DMS 273 treated with DMSO at 0.1 percent for 48 hours (cell line): ENCODE results near the gene ARID4B.
"Not testable (repeated sequence)": the region's sequence is repeated elsewhere in the genome, so short reads cannot be mapped to it uniquely, and the experiment has no call there.

ENCODE experiments used
- DNase-seq: peaks from one replicate; lab custom pipeline; 2025; lab: John Stamatoyannopoulos, UW

Gene ARID4B

DNA sequence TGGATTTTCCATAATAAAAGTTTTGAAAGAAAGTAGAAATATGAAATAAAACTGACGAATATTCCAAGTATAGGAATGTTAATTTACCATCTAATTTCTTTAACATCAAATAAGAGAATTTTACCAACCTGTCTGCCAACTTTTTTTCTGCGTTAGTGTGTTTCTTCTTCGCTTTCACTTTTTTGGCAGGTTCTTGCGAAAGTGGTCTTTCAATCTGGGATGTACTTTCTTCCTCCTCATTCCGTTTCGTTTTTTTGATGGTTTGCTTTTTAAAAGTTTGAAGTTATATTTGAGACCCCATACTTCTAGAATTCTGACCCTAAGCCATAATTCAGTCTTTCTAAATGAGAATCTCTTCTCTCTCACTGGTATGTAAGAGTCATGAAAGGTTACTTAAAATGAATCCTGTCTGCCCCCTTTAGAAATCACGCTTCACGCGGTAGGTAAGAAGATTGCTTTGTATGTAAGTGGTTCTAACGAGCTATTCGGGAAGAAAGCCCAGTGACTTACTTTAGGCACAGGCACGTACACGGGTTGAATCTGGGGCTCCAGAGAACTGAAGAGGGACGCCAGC, 167.5 kb downstream of the ARID4B start:
- peak; percentile 33 for DNase-seq

DNA sequence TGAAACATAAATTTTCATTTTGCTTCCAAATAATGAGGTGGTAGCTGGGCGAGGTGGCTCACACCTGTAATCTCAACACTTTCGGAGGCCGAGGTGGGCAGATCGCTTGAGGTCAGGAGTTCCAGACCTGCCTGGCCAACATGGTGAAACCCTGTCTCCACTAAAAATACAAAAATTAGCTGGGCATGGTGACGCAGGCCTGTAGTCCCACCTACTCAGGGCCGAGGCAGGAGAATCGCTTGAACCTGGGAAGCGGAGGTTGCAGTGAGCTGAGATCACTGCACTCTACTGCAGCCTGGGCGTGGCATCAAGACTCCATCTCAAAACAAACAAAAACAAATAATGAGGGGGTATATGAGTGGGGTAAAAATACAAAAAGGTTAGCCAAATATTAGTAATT, 168.0 kb downstream of the ARID4B start:
- not testable (repeated sequence) for DNase-seq

DNA sequence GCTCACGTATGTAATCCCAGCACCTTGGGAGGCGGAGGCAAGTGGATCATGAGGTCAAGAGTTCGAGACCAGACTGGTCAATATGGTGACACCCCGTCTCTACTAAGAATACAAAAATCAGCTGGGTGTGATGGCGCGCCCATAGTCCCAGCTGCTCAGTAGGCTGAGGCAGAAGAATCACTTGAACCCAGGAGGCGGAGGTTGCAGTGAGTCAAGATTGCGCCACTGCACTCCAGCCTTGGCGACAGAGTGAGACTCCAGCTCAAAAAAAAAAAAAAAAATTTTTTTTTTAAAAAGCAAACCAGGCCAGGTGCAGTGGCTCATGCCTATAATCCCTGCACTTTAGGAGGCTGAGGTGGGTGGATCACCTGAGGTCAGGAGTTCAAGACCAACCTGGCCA, 168.7 kb downstream of the ARID4B start:
- DNase-seq = not testable (repeated sequence)

DNA sequence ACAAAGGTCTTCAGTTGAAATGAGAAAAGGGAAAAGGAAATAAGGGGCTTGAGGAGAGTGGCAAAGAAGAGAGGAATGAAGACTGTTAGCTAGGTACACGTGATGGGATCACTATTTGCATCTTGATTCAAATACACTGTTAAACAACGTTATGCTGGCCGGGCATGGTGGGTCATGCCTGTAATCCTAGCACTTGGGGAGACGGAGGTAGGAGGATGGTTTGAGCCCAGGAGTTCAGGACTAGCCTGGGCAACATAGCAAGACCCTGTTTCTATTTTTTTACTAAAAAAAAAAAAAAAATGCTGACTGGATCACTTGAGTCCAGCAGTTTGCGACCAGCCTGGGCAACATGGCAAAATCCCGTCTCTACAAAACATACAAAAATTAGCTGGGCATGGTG, 169.3 kb downstream of the ARID4B start:
- DNase-seq = no peak

DNA sequence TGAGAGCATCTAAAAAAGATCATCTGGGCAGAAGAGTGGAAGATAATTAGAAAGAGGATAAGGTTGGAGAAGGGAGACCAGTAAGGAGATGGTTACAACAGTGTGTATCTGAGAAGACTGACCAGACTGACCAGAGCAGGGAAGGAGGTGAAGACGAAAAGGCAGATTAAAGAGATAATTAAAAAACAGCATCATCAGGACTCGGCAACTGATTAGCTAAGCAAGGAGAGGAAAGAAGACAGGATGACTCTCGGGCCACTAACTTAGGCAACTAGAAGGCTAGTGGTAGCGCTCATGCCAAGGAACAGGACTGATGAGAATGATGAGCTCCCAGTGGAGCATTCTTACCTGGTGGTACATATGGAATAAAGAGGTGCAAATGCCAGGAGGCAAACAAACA, 170.8 kb downstream of the ARID4B start:
- no peak for DNase-seq

DNA sequence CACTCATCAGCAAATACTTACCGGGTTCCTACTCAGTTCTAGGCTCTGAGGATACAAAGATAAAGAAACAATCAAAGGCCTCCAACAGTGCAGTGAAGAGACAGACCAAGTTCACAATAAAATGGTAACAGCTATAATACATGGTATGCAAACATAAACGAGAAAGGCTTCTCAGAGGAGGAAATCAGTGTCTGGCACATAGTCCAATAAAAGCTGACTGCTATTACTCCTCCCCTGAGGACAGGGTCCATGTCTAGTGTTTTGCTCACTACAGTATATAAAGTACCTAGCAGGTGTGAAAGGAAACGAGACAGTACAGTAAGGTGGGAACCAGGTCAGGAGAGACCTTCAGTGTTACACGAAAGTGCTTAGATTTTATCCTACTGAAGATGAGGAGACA, 171.2 kb downstream of the ARID4B start:
- DNase-seq = no peak

DNA sequence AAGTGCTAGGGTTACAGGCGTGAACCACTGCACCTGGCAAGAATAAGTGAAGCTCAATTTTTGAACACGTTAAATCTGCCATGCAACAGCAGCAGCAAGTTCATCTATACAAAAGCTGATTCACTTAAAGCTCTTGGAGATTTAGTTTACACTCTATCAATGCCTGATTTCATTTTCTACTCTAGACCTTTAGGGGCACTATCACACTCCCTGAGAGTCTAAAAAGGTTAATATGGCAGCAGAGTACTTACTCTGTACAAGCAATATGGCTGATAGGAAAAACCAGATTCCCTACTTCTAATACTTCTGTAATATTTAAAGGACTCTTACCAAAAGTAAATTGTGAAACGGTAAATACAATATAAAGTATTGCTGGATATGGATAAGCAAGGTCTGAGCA, 171.7 kb downstream of the ARID4B start:
- DNase-seq = no peak

DNA sequence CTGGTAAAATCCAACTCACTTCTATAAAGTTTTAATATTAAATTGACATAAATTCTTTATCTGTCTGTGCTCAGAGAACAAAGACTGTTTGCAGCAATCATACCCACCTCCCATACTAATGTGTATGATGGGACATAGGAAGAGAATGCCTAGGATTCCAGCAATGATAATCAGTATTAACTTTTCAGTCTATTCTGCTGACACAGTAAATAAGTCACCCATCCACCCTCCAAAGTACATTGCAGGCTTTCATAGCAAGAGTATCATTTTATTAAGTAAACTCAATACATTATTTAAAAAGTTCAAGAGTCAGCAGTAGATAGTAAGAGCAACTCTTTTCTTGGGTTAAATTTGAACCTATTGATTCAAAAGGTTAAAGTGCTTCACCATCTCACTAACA, 175.7 kb downstream of the ARID4B start:
- no peak for DNase-seq

DNA sequence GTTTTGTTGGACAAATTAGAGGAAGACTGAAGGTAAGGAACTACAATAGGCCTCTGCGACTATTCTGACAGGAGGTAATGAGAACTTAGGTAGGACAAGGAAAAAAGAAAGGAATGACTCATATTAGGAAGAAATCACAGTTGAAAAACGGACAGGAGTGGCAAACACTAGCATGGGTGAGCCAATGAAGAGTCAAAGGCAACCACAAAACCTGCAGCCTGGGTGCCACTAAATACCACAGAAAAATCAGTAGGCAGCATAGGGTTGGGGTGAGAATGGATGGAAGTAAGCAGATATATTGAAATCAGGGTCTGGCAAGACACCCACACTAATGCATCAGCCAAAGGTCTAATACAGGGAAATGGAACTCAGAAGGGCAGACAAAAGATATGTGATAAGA, 176.9 kb downstream of the ARID4B start:
- no peak for DNase-seq

DNA sequence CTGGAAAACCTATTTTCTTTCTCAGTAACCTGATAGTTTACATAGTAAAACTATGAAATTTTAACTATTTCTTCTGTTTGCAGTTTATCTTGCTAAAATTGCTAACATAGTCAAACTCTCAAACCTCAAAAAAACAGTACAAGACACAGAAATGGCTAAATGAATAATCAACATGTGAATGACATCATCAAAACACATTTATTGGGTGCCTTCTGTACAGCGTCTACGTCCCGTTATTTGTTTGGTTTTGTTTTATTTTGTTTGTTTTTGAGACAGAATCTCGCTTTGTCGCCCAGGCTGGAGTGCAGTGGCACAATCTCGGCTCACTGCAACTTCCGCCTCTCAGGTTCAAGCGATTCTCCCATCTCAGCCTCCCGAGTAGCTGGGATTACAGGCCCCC, 178.2 kb downstream of the ARID4B start:
- no peak for DNase-seq

DNA sequence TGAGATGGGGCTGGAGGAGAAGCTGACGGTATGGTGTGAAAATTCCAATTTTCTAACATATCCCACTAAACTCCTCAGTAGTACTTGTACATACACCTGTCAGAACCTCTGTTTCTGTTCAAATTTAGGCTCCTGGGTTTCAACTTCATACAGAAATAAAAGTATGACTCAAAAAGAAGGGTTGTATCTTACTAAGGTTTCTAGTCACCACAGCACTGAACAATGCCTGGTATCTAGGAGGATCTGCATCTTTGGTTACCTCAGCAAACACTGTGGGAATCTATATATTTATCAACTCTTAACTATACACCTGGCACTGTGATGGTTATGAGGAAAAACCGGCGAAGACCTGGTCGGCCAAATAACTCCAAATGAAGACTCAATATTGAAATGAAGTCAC, 180.7 kb downstream of the ARID4B start:
- no peak for DNase-seq

DNA sequence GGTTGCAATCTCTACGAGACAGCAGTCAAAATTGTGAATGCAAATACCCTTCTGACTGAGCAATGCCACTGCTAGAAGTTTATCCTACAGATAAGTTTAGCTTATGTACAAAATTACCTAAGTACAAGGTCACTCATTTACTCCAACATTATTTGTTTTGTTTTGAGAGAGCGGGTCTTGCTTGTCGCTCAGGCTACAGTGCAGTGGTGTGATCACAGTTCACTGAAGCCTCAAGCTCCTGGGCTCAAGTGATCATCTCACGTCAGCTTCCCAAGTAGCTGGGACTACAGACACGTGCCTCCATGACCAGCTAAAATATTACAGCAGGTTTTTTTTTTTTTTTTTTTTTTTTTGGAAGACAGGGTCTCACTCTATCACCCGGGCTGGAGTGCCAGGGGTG, 182.3 kb downstream of the ARID4B start:
- no peak for DNase-seq

DNA sequence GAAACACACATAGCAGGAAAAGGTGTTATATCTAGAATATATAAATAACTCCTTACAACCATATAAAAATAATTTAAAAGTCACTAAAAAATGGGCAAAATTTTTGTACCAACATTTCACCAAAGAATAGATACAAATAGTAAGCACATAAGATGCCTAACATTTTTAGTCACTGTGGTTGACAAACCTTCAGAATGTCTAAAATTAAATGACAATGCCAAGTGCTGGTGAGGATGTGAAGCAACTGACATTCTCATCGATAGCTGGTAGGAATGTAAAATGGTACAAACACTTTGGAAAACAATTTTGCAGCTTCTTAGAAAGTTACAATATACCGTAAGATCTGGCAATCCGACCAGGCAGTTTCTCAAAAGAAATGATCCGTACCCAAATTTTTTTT, 185.0 kb downstream of the ARID4B start:
- no peak for DNase-seq

DNA sequence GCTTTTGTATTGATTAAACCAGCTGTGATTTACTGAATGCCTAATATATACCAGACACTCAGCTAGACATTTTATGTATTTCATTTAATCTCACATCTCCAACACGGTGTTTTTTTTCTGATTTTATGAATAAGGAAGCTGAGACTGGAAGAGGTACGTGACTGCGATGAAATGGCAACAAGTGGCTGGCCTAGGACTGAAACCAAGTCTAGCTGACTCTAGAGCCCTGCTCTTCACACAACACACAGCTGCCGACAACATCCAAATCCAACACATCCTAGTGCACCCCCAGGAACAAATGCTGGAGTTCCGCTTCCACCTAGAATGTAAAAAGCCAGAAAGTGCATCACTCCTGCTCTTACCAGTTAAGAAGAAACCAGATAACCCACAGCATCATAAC, 188.7 kb downstream of the ARID4B start:
- DNase-seq = no peak

DNA sequence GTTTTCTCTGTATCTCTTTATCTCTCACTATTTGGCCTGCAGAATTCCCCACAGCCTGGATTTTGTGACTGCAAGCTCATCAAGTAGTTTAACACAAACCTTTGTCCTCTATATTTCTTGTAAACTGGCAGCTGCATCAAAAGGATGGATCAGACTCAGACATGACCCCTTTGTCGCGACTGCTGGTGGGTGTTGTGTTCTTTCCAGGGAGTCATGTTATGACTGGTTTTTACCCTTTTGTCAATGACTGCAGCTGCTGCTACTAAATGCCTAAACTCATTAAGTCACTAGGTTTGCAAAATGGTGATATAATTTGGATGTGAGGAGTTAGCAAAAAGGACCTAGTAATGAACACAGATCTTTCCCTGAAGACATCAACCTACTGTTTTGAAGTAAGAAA, 189.2 kb downstream of the ARID4B start:
- no peak for DNase-seq

DNA sequence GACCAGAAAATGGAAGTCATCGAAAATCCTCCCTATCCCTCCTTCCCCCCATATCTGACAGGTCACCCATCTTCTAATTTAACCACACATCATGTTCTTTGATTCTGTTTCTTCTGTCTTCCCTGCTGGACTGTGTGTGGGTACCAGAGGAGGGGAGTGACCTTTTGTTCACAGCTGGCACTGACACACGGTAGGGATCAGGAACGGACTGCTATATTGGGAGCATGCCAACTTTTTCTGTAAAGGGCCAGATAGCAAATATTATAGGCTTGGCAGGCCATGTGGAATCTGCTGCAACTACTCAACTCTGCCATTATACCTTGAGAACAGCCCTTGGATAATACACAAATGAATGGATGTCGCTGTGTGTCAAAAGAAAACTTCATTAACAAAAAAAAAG, 191.9 kb downstream of the ARID4B start:
- no peak for DNase-seq

DNA sequence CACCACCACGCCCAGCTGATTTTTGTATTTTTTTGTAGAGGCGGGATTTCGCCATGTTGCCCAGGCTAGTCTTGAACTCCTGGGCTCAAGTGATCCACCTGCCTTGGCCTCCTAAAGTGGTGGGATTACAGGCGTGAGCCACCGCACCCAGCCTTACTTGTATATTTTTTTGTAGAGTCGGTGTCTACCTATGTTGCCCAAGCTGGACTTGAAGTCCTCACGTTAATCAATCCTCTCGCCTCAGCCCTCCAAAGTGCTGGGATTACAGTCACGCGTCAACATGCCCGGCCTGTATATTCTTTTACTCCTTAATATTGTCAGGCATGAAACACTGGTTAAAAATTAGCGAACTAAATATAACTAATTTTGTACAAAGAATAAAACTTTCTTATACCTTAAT, 193.8 kb downstream of the ARID4B start:
- DNase-seq = no peak

DNA sequence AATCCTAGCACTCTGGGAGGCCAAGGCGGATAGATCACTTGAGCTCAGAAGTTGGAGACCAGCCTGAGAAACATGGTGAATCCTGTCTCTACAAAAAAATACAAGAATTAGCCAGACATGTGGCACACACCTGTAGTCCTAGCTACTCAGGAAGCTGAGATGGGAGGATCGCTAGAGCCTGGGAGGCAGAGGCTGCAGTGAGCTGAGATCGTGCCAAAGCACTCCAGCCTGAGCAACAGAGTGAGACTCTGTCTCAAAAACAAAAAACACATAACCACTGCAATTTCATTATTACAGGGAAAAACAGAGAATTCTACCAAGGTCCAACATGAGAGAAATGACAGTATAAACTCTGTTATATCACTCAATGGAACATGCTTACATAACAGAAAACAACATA, 194.9 kb downstream of the ARID4B start:
- DNase-seq = no peak

DNA sequence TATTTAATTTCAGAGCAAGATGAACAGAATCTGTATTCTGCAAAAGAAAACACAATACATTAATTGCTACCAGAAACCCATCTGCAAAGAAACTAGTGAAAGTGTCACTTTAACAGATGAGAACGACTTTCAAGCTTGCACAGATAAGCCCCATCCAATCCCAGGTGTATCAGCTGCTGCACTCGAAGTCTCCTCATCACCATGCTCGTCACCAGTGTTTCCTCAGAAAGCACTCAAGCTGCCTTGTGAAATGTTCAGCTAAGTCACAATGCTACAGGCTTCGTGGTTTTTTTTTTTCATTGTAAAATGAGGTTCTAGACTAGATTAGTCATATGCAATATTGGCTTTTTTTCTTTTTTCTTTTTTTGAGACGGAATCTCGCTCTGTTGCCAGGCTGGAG, 196.0 kb downstream of the ARID4B start:
- DNase-seq = no peak

DNA sequence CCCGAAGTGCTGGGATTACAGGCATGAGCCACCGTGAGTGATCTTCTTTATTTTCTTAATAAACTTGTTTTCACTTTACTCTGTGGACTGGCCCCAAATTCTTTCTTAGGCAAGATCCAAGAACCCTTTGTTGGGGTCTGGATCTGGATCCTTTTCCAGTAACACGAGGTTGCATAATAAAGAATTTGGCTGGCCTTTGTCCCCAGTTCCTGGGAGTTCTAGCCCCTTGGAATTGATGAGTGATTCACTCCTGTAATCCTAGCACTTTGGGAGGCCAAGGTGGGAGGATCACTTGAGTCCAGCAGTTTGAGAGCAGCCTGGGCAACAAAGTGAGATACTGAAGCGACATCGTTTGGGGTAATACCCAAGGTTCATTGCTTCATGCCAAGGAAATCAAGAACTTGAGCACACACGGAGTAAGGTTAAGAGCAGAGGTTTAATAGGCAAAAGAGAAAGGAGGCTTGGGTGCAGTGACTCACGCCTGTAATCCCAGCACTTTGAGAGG, 197.2 kb downstream of the ARID4B start:
- DNase-seq = no peak

DNA sequence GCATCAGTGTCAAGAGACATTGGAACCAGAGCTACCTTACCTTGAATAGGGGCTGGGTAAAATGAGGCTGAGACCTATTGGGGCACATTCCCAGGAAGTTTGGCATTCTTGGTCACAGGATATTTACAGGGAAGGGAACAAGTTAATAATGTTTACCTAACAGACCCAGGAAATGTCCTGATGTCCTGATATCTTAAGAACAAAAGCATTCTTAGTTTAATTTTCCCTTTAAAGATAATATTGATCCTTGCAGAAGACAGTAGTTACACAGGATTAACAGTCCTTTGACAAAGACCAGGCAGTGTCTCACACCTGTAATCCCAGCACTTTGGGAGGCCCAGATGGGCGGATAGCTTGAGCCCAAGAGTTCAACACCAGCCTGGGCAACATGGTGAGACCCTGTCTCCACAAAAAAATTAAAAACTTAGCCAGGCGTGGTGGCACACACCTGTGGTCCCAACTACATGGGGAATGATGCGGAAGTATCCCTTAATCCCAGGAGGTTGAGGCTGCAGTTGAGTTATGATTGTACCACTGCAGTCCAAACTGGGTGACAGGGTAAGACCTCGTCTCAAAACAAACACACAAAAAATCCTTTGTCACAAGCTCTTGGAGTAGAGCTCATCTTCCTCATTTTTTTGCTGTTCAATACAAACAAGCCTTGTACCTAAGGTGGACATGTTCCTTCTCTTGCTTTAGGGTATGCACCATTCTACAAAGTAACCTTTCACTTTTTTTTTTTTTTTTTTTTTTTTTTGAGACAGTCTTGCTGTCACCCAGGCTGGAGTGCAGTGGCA, 198.0 kb downstream of the ARID4B start:
- DNase-seq = no peak

DNA sequence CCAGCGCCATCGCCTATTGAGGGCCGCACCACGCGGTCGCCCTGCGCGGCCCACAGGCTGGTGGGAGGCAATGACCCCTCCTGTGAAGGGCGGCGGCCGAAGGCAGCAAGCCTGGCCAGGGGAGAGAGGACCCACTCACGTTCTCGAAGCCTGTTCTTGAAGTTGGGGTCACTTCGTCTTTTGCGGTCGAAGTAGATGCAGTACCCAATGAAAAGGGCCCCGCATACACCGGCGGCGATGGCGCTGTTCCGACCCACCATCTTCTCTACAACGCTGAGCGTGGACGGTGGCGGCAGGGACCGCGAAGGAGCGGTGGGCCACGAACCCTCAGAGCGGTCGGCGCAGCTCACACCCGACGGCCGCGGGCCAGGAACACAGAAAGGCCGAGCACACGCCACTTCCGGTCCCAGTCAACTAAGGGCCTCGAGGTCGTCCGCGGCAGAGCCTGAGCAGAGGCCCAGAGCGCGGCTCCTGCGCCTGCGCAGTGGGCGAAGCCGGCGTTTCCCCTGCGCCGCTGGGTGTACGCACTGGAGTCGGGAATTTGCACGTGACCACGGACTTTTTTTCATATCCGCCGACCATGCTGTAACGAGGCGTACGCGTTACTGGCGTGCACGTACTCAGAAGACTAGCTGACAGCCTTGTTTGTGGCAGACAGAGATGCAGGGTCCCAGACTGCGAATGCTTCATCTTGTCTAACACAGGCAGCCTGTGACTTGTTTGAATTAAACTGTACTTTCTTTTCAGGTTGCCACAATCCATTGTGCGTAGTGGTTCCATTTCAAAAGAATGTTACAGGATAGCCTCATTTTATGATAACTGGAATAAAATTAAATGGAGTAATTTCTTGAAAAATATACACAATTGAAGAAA, 199.3 kb downstream of the ARID4B start, which contains the start of gene TOMM20:
TSS of gene TOMM20 (minus strand) at position 382 of the 873 bp plus-strand sequence. CDS start at position 260, 122 bp downstream.
- peak; percentile 97 for DNase-seq
